ENCODE measurements around the gene NDUFS6. TPM values are rescaled to one million over a fixed set of nuclear protein-coding genes. Genes with fewer than 3 reads are reported as not detected.

Gene NDUFS6
- total and polyA plus RNA-seq, 10 donors, result 18.2 to 74.2 (median 29.2) TPM

- H3K36me3 ChIP-seq, result peaks cover 3 to 100% (median 80%) of the 10 kb centered on the region in 6 donors
- H3K9me3 ChIP-seq, result no peaks in the 10 kb centered on the region
- no peaks in the 10 kb centered on the region for H3K4me1 ChIP-seq
- no peak overlapping the region for H3K4me3 ChIP-seq
- H3K27ac ChIP-seq, result no peak overlapping the region
- no peak for TF ChIP-seq POLR2A (IDR thresholded peaks at IDR 0.05)
- no peak for TF ChIP-seq CTCF (IDR thresholded peaks at IDR 0.05 in 8 of 11, conservative IDR thresholded peaks at IDR 0.05 in 3 of 11)
- TF ChIP-seq POLR2AphosphoS5 (IDR thresholded peaks at IDR 0.05), result no peak
- no peaks in the 10 kb centered on the region for H3K27me3 ChIP-seq (replicated peaks in 1 of 7)
- no peak for DNase-seq
- WGBS, 5 donors, result 53 to 89% (median 80%) methylated on average over 2 of the region's 2 CpGs
- intact Hi-C loops (cut with DNase I; ENCODE audit: low total_unique reads), result no loop called here
Measured at GRCh38 chr5:1819458-1819857, 18.3 kb downstream of the NDUFS6 start.

- Histone ChIP-seq H3K9me3 (no peaks in the 10 kb centered on the region), H3K27me3 (replicated peaks in 1 of 7) (no peaks in the 10 kb centered on the region), H3K27ac (no peak overlapping the region), H3K36me3 (peaks cover under 1 to 100% (median 77%) of the 10 kb centered on the region in 6 donors), H3K4me1 (no peaks in the 10 kb centered on the region), H3K4me3 (no peak overlapping the region)
- no peak for TF ChIP-seq CTCF (IDR thresholded peaks at IDR 0.05 in 8 of 11, conservative IDR thresholded peaks at IDR 0.05 in 3 of 11)
- peak in 1 of 3 donors; percentile 26 for TF ChIP-seq POLR2AphosphoS5 (IDR thresholded peaks at IDR 0.05)
- DNase-seq, result peak; percentile 60
- WGBS, 5 donors, result 87 to 97% (median 91%) methylated on average over 12 of the region's 12 CpGs
- intact Hi-C loops (cut with DNase I; ENCODE audit: low total_unique reads), result no loop called here
Measured at GRCh38 chr5:1820381-1820780, 19.2 kb downstream of the NDUFS6 start.

- Histone ChIP-seq H3K27ac (no peak overlapping the region), H3K4me3 (no peak overlapping the region), H3K36me3 (peaks cover 0 to 100% (median 74%) of the 10 kb centered on the region in 6 donors), H3K9me3 (no peaks in the 10 kb centered on the region), H3K4me1 (no peaks in the 10 kb centered on the region), H3K27me3 (replicated peaks in 1 of 7) (no peaks in the 10 kb centered on the region)
- peak; percentile 36 for DNase-seq
- 94 to 97% (median 96%) methylated on average over 3 to 4 of the region's 4 CpGs for WGBS, 5 donors
- intact Hi-C loops (cut with DNase I; ENCODE audit: low total_unique reads), result no loop called here
- TF ChIP-seq POLR2A (IDR thresholded peaks at IDR 0.05) (no peak), CTCF (IDR thresholded peaks at IDR 0.05 in 8 of 11, conservative IDR thresholded peaks at IDR 0.05 in 3 of 11) (no peak), POLR2AphosphoS5 (IDR thresholded peaks at IDR 0.05) (no peak)
Measured at GRCh38 chr5:1820926-1821325, 19.7 kb downstream of the NDUFS6 start.

GRCh38 chr5:1821862-1822261, 20.7 kb downstream of the NDUFS6 start:
- Histone ChIP-seq H3K27me3 (replicated peaks in 1 of 7) (no peaks in the 10 kb centered on the region), H3K4me1 (no peaks in the 10 kb centered on the region), H3K9me3 (no peaks in the 10 kb centered on the region), H3K36me3 (peaks cover 0 to 100% (median 67%) of the 10 kb centered on the region in 6 donors), H3K4me3 (no peak overlapping the region), H3K27ac (no peak overlapping the region)
- DNase-seq, result peak; percentile 32
- intact Hi-C loops (cut with DNase I; ENCODE audit: low total_unique reads), result no loop called here
- TF ChIP-seq CTCF (IDR thresholded peaks at IDR 0.05 in 8 of 11, conservative IDR thresholded peaks at IDR 0.05 in 3 of 11), result no peak
- TF ChIP-seq POLR2A (IDR thresholded peaks at IDR 0.05), result no peak
- no peak for TF ChIP-seq POLR2AphosphoS5 (IDR thresholded peaks at IDR 0.05)
- WGBS, 5 donors, result 91 to 97% (median 93%) methylated on average over 8 of the region's 8 CpGs
